Endodermal cell (in vitro differentiated cells): ENCODE results near the gene DNAH9. TPM values are rescaled to one million over a fixed set of nuclear protein-coding genes. Genes with fewer than 3 reads are reported as not detected.
A peak's percentile ranks its signal among the peaks of the same experiment; 100 is the strongest.

Source experiments
- DNase-seq: peaks from one replicate; pipeline ENCODE4 v3.0.0-alpha.2; 2017
- H3K27ac ChIP-seq: 2 replicates; pipeline ENCODE4 v1.5.1; 2013; ENCODE audit warnings: mild to moderate bottlenecking, low read depth, low read length, moderate library complexity
- H3K27me3 ChIP-seq: 2 replicates; pipeline ENCODE4 v1.6.1; 2013; ENCODE audit warnings: mild to moderate bottlenecking, low read length, moderate library complexity; ENCODE audit not compliant: insufficient read depth, control insufficient read depth, poor library complexity, severe bottlenecking
- H3K36me3 ChIP-seq: 2 replicates; pipeline ENCODE4 v1.7.0; 2013; ENCODE audit warnings: mild to moderate bottlenecking, low read length, moderate library complexity; ENCODE audit not compliant: control insufficient read depth, insufficient read depth
- H3K4me1 ChIP-seq: one replicate; pipeline ENCODE4 v1.7.0; 2013; ENCODE audit warnings: low read length; ENCODE audit not compliant: control insufficient read depth, insufficient read depth
- H3K4me3 ChIP-seq: 2 replicates; pipeline ENCODE4 v1.5.1; 2013; ENCODE audit warnings: mild to moderate bottlenecking, low read length, moderate library complexity
- H3K9ac ChIP-seq: 2 replicates; pipeline ENCODE4 v1.6.1; 2013; ENCODE audit warnings: mild to moderate bottlenecking, low read length, moderate library complexity; ENCODE audit not compliant: poor library complexity, severe bottlenecking; ENCODE audit errors: extremely low read depth
- H3K9me3 ChIP-seq: 2 replicates; pipeline ENCODE4 v1.6.1; 2013; ENCODE audit warnings: mild to moderate bottlenecking, low read length, moderate library complexity; ENCODE audit not compliant: control insufficient read depth
- H3K27ac Mint-ChIP-seq: 2 replicates; pipeline ENCODE4 v1.8.0; 2020; ENCODE audit warnings: mixed read lengths
- H3K27me3 Mint-ChIP-seq: 2 replicates; pipeline ENCODE4 v1.8.0; 2021; ENCODE audit warnings: mild to moderate bottlenecking, mixed read lengths; ENCODE audit not compliant: insufficient read depth
- H3K36me3 Mint-ChIP-seq: 2 replicates; pipeline ENCODE4 v1.8.0; 2020; ENCODE audit warnings: low read depth, mixed read lengths
- H3K4me1 Mint-ChIP-seq: 2 replicates; pipeline ENCODE4 v1.8.0; 2020; ENCODE audit warnings: mixed read lengths
- H3K4me3 Mint-ChIP-seq: 2 replicates; pipeline ENCODE4 v1.8.0; 2020; ENCODE audit warnings: mild to moderate bottlenecking, moderate library complexity, mixed read lengths
- H3K9me3 Mint-ChIP-seq: 2 replicates; pipeline ENCODE4 v1.8.0; 2020; ENCODE audit warnings: mild to moderate bottlenecking, mixed read lengths
- WGBS, 2 experiments: methylation state at CpG; one replicate each; pipeline versions ENCODE4 v1.1.5 to v1.1.7; 2013; ENCODE audit warnings: missing lambda C conversion rate in 2 of 2, mixed read lengths in 1 of 2; ENCODE audit not compliant: insufficient coverage in 1 of 2, insufficient read length in 1 of 2; 5-methylcytosine and 5-hydroxymethylcytosine counted together
- total RNA-seq, 2 donors: library from RNA; stranded (reverse); fragmentation: NEBNext Ultra II Directional in 1 of 2; extraction: Animal tissue kit (Norgen Biotek cat#: 25700) in 1 of 2; gene quantifications; 2 replicates in 1 of 2; 3 replicates in 1 of 2; pipeline ENCODE4 v1.2.1, GENCODE V29; 2021
- TF ChIP-seq, protein P1 (sequence below): fragments of 200-600 bp; sonication (generic); conservative IDR thresholded peaks from 2 replicates; pipeline ENCODE4 v1.5.0; 2021; ENCODE audit warnings: antibody characterized with exemption, mild to moderate bottlenecking

The DNAH9 gene
- total RNA-seq, 2 donors from 2014 or later, result 0.64 to 1.2 TPM

DNA sequence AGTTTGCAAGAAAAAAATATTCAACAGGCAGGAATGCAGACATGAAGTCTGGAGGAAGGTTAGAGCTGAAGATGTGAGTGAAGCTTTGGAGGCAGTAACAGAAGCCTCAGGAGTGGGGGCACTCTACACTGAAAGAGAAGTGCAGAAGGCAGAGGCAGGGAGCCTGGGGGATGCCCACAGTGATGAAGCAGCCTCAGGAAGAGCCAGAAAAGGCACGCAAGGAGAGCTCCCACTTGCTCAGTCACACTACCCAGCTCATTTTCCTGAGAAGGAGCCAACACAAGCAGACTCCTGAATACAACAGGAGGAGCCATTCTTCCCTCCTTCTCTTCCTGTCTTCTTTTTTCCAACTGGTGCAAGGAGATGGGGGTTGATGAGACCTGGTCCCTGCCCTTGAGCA, 45.1 kb upstream of the DNAH9 start:
- no peak overlapping the region for H3K27ac ChIP-seq

DNA sequence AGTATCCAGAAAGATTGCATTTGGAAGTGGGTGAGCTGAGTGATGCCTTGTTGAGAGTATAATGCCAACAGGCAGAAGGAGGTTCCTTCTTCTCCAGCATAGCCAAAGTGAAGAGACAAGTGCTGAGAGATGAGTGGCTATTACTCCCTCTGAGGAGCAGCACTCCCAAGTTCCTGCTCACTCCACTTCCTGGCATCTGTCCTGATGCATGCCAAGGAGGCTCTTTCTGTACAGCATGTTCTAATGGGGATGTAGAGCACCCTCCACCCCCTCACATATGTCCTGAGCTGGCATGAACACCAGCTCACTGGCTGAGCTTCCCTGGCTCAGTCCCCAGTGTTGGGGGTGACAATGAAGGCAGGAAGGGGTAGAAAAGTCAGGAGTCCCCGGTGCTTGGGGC, 44.2 kb upstream of the DNAH9 start:
- H3K36me3 Mint-ChIP-seq, result no peaks in the 10 kb centered on the region
- H3K9me3 Mint-ChIP-seq, result no peaks in the 10 kb centered on the region
- Histone ChIP-seq H3K36me3 (no peaks in the 10 kb centered on the region), H3K27me3 (no peaks in the 10 kb centered on the region), H3K9ac (no peak overlapping the region), H3K4me1 (peaks cover 3% of the 10 kb centered on the region), H3K9me3 (no peaks in the 10 kb centered on the region), H3K27ac (no peak overlapping the region), H3K4me3 (no peak overlapping the region)
- peaks cover 11% of the 10 kb centered on the region for H3K27me3 Mint-ChIP-seq
- 93% methylated on average over 1 of the region's 1 CpG; no CpG with 5 or more reads in 1 of the 2 experiments for WGBS, 2 experiments
- H3K4me1 Mint-ChIP-seq, result peaks cover 10% of the 10 kb centered on the region
- no peak overlapping the region for H3K27ac Mint-ChIP-seq
- no peak overlapping the region for H3K4me3 Mint-ChIP-seq
- DNase-seq, result no peak
- TF ChIP-seq, protein P1, sequence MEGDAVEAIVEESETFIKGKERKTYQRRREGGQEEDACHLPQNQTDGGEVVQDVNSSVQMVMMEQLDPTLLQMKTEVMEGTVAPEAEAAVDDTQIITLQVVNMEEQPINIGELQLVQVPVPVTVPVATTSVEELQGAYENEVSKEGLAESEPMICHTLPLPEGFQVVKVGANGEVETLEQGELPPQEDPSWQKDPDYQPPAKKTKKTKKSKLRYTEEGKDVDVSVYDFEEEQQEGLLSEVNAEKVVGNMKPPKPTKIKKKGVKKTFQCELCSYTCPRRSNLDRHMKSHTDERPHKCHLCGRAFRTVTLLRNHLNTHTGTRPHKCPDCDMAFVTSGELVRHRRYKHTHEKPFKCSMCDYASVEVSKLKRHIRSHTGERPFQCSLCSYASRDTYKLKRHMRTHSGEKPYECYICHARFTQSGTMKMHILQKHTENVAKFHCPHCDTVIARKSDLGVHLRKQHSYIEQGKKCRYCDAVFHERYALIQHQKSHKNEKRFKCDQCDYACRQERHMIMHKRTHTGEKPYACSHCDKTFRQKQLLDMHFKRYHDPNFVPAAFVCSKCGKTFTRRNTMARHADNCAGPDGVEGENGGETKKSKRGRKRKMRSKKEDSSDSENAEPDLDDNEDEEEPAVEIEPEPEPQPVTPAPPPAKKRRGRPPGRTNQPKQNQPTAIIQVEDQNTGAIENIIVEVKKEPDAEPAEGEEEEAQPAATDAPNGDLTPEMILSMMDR, result no peak

More for the DNA sequence above, 45.1 kb upstream of the DNAH9 start:
- Mint-ChIP-seq H3K27ac (no peak overlapping the region), H3K4me3 (no peak overlapping the region), H3K9me3 (no peaks in the 10 kb centered on the region), H3K27me3 (peaks cover 11% of the 10 kb centered on the region), H3K36me3 (no peaks in the 10 kb centered on the region), H3K4me1 (peaks cover 7% of the 10 kb centered on the region)
- TF ChIP-seq, protein P1, result no peak
- 92% methylated on average over 1 of the region's 1 CpG; no CpG with 5 or more reads in 1 of the 2 experiments for WGBS, 2 experiments
- Histone ChIP-seq H3K9ac (no peak overlapping the region), H3K4me3 (no peak overlapping the region), H3K36me3 (no peaks in the 10 kb centered on the region), H3K9me3 (no peaks in the 10 kb centered on the region), H3K27me3 (no peaks in the 10 kb centered on the region), H3K4me1 (no peaks in the 10 kb centered on the region)
- DNase-seq, result peak; percentile 32

DNA sequence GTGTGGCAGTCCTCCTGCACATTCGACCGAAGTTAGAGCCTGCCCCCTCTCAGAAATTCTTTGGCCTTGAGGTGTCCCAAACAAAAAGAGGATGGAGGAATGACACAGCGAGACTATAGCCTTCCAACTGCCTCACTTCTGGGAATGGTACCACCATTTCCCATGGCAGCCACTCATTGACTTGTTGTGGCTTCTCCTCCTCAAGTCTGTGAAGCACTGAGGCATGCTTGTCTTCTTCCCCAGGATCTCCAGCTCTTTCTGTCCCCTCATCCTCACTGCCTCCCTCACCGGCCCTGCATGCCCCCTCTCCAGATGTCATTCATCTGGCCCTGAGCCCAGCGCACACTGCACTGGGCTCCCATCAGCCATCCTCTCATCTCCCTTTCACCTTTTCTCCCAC, 43.7 kb upstream of the DNAH9 start:
- H3K9ac ChIP-seq, result no peak overlapping the region
- Mint-ChIP-seq H3K4me3 (no peak overlapping the region), H3K4me1 (peaks cover 15% of the 10 kb centered on the region), H3K36me3 (no peaks in the 10 kb centered on the region), H3K9me3 (no peaks in the 10 kb centered on the region), H3K27me3 (peaks cover 11% of the 10 kb centered on the region), H3K27ac (no peak overlapping the region)
- H3K9me3 ChIP-seq, result no peaks in the 10 kb centered on the region
- H3K36me3 ChIP-seq, result no peaks in the 10 kb centered on the region
- no peaks in the 10 kb centered on the region for H3K27me3 ChIP-seq
- no peak for DNase-seq
- TF ChIP-seq, protein P1, result no peak
- H3K4me3 ChIP-seq, result no peak overlapping the region
- no peak overlapping the region for H3K27ac ChIP-seq
- peaks cover 5% of the 10 kb centered on the region for H3K4me1 ChIP-seq
- 86 to 91% methylated on average over 3 to 5 of the region's 5 CpGs for WGBS, 2 experiments
